WTC11 (cell line): ENCODE results near the gene UBAP1. TPM values are rescaled to one million over a fixed set of nuclear protein-coding genes. Genes with fewer than 3 reads are reported as not detected.
"Not testable (repeated sequence)": the region's sequence is repeated elsewhere in the genome, so short reads cannot be mapped to it uniquely, and the experiment has no call there.

Source experiments
- ATAC-seq: fragments of 200-7000 bp; cut with Tn5 transposase; 2 replicates; pipeline ENCODE4 v1.10.0; 2021; ENCODE audit warnings: mild to moderate bottlenecking, moderate library complexity
- CTCF ChIA-PET: fragments of 300-600 bp; sonication (Branson Sonifier 250); formaldehyde crosslinking; loops from one replicate; lab custom pipeline; 2021; ENCODE audit warnings: antibody characterized with exemption; lab: Charles Lee
- POLR2A ChIA-PET: fragments of 350-600 bp; sonication (Branson Sonifier 250); formaldehyde crosslinking; loops from one replicate; lab custom pipeline; 2021; ENCODE audit warnings: antibody characterized with exemption; lab: Charles Lee
- DNase-seq: peaks from one replicate; pipeline ENCODE4 v3.0.0; 2021; ENCODE audit warnings: low spot score
- H3K27ac Mint-ChIP-seq: 2 replicates; pipeline ENCODE4 v1.8.0; 2021; ENCODE audit warnings: mixed read lengths
- H3K27me3 Mint-ChIP-seq: 2 replicates; pipeline ENCODE4 v1.8.0; 2021; ENCODE audit warnings: low read depth, mild to moderate bottlenecking, moderate library complexity, mixed read lengths
- H3K36me3 Mint-ChIP-seq: 2 replicates; pipeline ENCODE4 v1.8.0; 2021; ENCODE audit warnings: mixed read lengths
- H3K4me1 Mint-ChIP-seq: 2 replicates; pipeline ENCODE4 v1.8.0; 2022; ENCODE audit warnings: mixed read lengths
- H3K4me3 Mint-ChIP-seq: 2 replicates; pipeline ENCODE4 v1.8.0; 2021; ENCODE audit warnings: mild to moderate bottlenecking, moderate library complexity, mixed read lengths
- H3K9me3 Mint-ChIP-seq: 2 replicates; pipeline ENCODE4 v1.8.0; 2021; ENCODE audit warnings: mixed read lengths
- EMX1 ChIP-seq: fragments of 250-450 bp; sonication (Bioruptor Pico); IDR thresholded peaks from 2 replicates; pipeline ENCODE4 v1.8.0; 2021; ENCODE audit warnings: mild to moderate bottlenecking
- ETV6 ChIP-seq: sonication (generic); formaldehyde crosslinking; IDR thresholded peaks from 2 replicates; pipeline ENCODE4 v1.8.1; 2022; ENCODE audit warnings: mild to moderate bottlenecking, missing genetic modification reagents
- FOXJ3 ChIP-seq: sonication (generic); formaldehyde crosslinking; IDR thresholded peaks from 2 replicates; pipeline ENCODE4 v1.9.0; 2021; ENCODE audit warnings: missing genetic modification reagents, mild to moderate bottlenecking, borderline replicate concordance
- JAZF1 ChIP-seq: fragments of 250-450 bp; sonication (Bioruptor Pico); IDR thresholded peaks from 2 replicates; pipeline ENCODE4 v1.9.0; 2021; ENCODE audit warnings: moderate library complexity, mild to moderate bottlenecking, inconsistent platforms
- OVOL2 ChIP-seq: fragments of 250-450 bp; sonication (Bioruptor Pico); IDR thresholded peaks from 2 replicates; pipeline ENCODE4 v1.9.0; 2021; ENCODE audit warnings: mild to moderate bottlenecking, borderline replicate concordance
- ZNF232 ChIP-seq: sonication (generic); formaldehyde crosslinking; IDR thresholded peaks from 2 replicates; pipeline ENCODE4 v1.8.0; 2022; ENCODE audit warnings: mild to moderate bottlenecking, missing genetic modification reagents
- total RNA-seq: library from RNA; stranded (reverse); gene quantifications from 3 replicates; pipeline ENCODE4 v1.2.3, GENCODE V29; 2021
- TF ChIP-seq, protein P1 (sequence below): sonication (generic); formaldehyde crosslinking; IDR thresholded peaks from 2 replicates; pipeline ENCODE4 v1.8.1; 2023; ENCODE audit warnings: mild to moderate bottlenecking, missing genetic modification reagents, moderate library complexity

The UBAP1 gene
- total RNA-seq, 1 experiment from 2014 or later: 23.9 TPM

DNA sequence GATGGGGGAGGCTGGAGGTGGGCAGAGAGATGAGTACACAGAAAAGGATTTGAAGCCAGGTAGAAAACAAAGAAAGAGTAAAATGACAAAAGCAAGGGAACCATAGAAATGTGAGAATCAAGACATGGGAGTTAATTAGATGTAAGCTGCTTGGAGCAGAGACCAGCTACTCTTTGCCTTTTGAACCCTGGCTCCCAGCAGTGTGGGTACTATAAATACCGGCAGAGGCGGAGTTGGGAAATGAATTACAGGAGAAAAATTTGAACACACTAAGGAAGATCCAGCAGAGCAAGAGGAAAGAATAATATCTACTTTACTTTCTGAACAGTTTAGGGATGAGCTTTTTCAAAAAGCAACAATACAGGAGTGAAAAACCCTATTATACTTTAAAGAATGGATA lies 113.7 kb downstream of the UBAP1 start (continued):
- TF ChIP-seq, protein P1, sequence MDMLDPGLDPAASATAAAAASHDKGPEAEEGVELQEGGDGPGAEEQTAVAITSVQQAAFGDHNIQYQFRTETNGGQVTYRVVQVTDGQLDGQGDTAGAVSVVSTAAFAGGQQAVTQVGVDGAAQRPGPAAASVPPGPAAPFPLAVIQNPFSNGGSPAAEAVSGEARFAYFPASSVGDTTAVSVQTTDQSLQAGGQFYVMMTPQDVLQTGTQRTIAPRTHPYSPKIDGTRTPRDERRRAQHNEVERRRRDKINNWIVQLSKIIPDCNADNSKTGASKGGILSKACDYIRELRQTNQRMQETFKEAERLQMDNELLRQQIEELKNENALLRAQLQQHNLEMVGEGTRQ: no peak
- no peak for TF ChIP-seq ETV6 (CRISPR knock-in tag)
- TF ChIP-seq JAZF1 (CRISPR knock-in tag): no peak
- TF ChIP-seq OVOL2 (CRISPR knock-in tag): no peak
- TF ChIP-seq EMX1 (CRISPR knock-in tag): no peak
- TF ChIP-seq FOXJ3: no peak
- TF ChIP-seq ZNF232 (CRISPR knock-in tag): no peak

DNA sequence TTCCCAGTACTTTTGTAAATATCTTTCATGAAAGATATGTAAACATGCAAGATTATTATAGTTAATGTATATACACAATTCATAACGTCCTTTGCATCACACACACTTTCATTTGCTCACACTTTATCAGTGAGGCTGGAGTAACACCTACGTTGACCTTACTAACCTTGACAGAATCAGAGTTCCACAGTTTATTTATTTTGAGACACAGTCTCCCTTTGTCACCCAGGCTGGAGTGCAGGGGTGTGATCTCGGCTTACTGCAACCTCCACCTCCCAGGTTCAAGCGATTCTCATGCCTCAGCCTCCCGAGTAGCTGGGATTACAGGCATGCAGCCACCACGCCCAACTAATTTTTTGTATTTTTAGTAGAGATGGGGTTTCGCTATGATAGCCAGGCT lies 122.2 kb downstream of the UBAP1 start:
- not testable (repeated sequence) for H3K27ac Mint-ChIP-seq, DNase-seq, H3K27me3 Mint-ChIP-seq, H3K9me3 Mint-ChIP-seq, H3K4me1 Mint-ChIP-seq, ATAC-seq, H3K36me3 Mint-ChIP-seq, H3K4me3 Mint-ChIP-seq
- CTCF ChIA-PET: interaction anchor here (0.7 kb wide), 1 partner anchor 921 kb away, joined by 4 read pairs; no protein-coding TSS in a partner anchor
- POLR2A ChIA-PET: interaction anchor here (0.7 kb wide), 1 partner anchor 20 kb away, joined by 3 read pairs; no protein-coding TSS in a partner anchor

Other genes with a start within 250 kb of the UBAP1 start
- gene UBAP2, start 130.2 kb upstream of the UBAP1 start, total RNA-seq: 55.5 to 63.9 TPM (median 55.6 TPM) in 3 replicates
- gene DCAF12, start 52.3 kb upstream of the UBAP1 start, total RNA-seq: 27.0 to 31.8 TPM (median 28.3 TPM) in 3 replicates
- 3.8 to 4.5 TPM (median 4.3 TPM) in 3 replicates for gene KIF24, start 150.2 kb downstream of the UBAP1 start, total RNA-seq
- 17.3 to 18.3 TPM (median 17.8 TPM) in 3 replicates for gene NUDT2, start 150.5 kb downstream of the UBAP1 start, total RNA-seq
- 9.3 to 18.9 TPM (median 9.7 TPM) in 3 replicates for gene MYORG, start 197.9 kb downstream of the UBAP1 start, total RNA-seq